COLO829 (cell line): ENCODE results near the gene RAET1G.
A peak's percentile ranks its signal among the peaks of the same experiment; 100 is the strongest.
"Not testable (repeated sequence)": the region's sequence is repeated elsewhere in the genome, so short reads cannot be mapped to it uniquely, and the experiment has no call there.

Experiments
- DNase-seq: peaks from one replicate; pipeline ENCODE4 v3.0.0; 2012; ENCODE audit warnings: low spot score

The RAET1G gene

DNA sequence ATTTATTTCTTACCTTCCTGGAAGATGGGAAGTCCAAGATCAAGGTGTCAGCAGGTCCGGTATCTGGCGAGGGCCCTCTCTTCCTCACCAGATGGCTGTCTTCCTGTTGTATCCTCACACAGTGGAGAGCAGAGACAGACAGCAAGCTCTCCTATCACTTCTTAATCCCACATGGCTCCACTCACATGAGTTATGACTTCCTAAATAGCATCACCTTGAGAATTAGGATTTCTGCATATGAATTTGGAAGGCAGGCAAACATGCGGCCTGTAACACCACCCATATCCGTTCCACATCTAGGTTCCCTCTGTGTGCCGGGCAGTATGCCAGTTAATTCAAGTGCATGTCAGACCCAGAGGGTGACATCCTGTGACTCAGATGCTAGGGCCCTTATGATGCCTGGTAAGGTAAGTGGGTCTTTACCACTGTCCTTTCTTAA is 27.1 kb downstream of the RAET1G start:
- peak; percentile 30 for DNase-seq

DNA sequence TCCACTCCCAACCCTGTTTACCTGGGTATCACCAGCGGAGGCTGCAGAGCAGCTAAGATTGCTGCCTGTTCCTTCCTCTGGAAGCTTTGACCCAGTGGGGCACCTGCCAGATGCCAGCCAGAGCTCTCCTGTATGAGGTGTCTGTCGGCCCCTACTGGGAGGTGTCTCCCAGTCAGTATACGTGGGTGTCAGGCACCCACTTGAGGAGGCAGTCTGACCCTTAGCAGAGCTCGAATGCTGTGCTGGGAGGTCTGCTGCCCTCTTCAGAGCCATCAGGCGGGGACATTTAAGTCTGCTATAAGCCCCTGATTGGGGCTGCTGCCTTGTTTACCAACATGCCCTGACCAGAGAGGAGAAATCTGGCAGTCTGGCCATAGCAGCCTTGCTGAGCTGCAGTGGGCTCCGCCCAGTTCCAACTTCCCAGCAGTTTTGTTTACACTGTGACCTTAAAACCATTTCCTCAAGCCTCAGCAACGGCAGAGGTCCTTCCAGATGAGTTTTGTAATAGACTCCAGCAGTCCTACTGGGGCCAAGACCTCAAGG is 27.8 kb downstream of the RAET1G start:
- no peak for DNase-seq

DNA sequence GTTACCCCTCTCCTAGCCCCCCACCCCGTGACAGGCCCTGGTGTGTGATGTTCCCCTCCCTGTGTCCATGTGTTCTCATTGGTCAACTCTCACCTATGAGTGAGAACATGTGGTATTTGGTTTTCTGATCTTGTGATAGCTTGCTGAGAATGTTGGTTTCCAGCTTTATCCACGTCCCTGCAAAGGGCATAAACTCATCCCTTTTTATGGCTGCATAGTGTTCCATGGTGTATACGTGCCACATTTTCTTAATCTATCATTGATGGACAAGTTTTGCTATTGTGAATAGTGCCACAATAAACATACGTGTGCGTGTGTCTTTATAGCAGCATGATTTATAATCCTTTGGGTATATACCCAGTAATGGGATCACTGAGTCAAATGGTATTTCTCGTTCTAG is 31.1 kb downstream of the RAET1G start:
- DNase-seq: not testable (repeated sequence)

DNA sequence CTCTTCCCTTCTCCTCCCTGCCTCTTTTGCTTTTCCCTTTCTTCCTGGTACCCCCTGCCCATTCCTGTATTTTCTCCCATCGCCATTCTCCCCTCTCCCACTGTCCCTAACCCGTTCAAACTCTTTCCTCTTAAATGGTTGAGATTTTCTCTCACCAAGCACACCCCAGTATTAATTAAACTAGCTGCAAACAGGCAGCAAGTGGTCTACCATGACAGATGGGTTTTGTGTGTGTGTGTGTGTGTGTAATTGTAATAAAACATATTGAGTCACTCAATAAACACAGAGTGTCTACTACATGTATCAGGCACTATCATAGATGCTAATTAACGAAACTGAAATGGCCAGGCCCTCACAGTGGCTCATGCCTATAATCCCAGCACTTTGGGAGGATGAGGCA is 31.7 kb downstream of the RAET1G start:
- no peak for DNase-seq

DNA sequence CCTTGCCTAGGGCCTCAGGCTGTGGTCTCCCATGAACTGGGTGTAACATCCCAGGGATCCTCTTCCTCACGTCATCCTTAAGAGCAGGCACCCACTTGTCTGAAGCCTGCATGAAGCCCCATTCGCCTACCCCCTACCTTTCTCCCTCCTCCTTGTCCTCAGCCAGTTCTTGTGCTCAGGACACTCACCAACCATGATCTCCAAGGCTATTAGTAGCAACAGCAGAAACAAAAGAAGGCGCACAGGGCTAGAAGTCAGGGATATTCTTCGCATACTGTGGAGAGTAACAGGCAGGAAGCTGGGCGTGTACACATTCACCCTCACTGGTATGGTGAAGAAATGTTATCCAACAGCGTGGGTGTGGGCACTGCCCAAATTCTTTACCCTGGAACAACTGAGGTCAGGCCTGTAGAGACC is 32.3 kb downstream of the RAET1G start:
- DNase-seq: no peak

DNA sequence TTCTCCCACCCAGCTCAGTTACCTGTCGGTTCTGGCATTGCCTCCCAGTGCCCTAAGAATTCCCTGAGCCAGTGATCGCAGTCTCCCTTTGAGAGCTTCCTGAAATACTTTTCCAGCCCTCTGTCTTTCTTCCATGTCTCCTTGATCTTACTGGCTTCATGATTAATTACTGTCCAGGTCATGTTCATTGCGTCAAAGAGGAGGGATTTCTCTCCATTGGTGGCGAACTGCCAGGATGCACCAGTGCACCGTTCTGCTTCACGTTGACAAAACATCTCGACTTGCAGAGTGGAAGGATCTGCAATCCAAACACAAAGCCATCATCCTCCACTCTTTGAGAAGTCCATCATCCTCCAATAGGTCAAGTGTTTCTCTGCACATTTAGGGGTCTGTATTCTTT is 33.6 kb downstream of the RAET1G start:
- no peak for DNase-seq

DNA sequence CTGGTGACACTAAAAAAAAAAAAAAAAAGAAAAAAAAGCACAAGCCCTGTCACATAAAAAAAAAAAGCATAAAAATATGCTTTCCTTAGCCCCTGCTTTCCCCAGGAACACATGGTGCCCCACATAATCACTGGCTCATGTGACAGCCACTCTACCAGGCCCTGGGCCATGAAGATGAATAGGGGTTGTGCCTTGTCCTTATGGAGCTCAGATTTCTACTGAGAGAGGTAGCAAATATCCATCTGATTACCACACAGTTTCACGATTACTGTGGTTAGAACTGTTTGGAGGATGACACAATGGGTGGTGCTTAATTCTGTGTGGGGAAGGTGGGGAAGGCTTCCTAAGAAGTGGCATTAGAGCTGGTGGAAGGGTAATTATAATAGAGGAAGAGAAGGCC is 34.3 kb downstream of the RAET1G start:
- no peak for DNase-seq

DNA sequence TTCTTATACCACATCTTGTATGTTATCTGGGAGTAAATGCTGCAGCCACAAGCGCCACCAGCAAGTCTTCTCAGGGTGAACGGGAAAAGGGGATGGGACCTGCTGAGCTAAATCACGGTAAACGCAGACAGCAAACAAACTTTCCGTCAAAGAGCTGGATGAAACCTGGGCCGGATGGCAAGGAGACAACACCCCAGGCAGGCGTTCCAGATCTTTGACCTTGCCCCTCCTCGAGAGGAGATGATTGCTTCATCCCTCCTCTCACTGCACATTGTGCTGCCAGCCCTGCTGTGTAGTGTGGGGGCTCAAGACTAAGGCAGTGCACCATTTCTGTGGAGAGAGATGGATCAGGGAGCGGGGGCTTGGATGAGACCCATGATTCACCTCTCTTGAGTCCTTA is 34.8 kb downstream of the RAET1G start:
- DNase-seq: no peak

DNA sequence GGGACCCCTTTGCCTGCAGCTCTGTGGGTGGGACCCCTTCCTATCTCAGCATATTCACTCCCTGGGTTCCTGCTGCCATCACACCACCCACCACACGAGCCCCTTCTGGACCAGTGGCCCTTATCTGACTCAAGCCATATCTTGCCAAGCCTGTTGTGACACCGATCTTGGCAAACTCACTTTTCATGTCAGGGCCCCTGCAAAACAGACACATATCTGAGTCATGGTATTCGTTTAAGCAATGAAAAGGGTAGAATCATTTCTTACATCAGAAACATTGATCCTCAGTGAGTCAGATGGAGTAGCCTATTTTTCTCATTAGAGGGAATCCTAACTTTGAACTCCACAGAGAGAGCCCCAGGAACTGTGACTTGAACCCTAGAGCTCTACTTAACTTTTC is 35.6 kb downstream of the RAET1G start:
- DNase-seq: no peak

DNA sequence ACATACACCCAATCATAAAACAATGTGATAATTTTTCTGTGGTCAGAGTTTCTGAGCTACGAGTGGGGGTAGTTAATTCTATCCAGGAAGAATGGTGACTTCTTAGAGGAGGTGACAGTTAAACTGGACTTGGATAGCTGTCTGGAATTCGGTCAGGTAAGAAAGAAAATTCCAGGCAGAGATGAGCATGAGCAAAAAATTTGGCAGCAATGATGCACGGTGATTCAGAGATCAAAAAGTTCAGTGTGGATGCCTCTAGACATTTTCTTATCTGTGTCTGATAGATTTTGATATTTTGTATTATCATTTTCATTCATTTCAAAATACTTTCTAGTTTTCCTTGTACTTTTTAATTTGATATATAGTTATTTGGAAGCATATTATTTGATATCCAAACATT is 37.0 kb downstream of the RAET1G start:
- no peak for DNase-seq

DNA sequence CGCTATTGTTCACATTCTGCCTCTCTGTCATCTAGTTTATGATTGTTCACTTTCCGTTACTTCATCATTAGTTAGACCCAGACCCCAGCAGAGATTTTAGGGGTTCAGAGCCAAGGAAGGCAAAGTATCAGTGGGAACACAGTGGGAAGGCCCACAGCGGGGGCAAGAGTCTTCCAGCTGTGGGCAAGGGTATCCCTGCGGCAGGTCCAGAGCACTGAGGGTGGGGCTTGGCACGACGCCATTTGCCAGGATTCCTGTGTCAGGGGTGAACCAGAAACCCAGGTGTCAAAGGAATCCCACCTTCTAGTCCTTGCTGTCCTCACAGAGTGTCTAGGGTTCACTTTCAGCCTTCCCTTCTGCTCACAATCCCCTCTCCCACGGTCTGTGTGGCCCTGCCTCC is 38.3 kb downstream of the RAET1G start:
- no peak for DNase-seq

DNA sequence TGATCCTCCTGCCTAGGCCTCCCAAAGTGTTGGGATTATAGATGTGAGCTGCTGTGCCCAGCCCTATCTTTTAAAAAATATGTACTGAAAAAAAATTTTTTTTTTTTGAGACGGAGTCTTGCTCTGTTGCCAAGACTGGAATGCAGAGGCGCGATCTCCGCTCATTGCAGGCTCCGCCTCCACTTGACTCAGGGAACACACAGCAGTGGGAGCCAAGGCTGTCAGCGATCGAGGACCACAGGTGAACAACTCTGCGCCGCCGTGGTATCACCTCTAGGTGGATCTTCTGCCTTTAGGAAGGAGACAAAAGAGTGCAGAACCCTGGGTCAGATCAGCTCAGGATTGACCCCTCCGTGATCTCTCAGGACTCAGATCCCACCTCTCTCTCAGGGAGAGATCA is 38.7 kb downstream of the RAET1G start:
- DNase-seq: no peak

DNA sequence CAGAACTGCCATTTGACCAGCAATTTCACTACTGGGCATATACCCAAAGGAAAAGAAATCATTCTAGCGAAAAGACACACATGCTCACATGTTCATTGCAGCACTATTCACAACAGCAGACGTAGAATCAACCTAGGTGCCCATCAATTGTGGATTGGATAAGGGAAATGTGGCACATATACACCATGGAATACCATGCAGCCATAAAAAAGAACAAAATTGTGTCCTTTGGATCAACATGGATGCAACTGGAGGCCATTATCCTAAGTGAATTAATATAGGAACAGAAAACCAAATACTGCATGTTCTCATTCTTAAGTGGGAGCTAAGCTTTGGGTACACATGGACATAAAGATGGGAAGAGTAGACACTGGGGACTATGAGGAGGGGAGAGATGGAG is 41.1 kb downstream of the RAET1G start:
- DNase-seq: no peak

DNA sequence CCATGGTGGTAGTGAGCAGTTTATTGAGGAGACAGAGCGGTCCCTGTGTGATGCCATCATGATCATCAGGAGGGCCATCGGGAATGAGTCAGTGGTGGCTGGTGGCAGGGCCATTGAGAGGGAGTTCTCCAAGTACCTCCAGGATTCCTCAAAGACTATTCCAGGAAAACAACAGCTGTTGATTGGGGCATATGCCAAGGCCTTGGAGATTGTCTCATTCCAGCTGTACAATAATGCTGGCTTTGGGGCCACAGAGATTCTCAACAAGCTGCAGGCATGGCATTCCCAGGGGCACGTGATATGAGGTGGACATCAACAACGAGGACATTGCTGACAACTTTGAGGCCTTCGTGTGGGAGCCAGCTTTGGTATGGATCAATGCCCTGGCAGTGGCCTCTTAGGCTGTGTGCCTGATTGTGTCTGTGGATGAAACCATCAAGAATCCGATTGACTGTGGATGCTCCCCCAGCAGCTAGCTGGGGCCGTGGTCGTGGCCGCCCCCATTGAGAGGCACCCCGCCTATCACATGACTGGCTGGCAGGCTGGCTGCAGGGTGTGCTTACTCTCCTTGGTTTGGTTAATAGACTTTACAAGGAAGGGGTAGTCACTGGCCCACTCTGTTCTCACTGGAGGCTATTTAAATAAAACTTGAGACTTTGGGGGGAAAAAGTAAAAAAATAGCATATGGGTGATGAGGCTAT is 41.7 kb downstream of the RAET1G start:
- DNase-seq: no peak

DNA sequence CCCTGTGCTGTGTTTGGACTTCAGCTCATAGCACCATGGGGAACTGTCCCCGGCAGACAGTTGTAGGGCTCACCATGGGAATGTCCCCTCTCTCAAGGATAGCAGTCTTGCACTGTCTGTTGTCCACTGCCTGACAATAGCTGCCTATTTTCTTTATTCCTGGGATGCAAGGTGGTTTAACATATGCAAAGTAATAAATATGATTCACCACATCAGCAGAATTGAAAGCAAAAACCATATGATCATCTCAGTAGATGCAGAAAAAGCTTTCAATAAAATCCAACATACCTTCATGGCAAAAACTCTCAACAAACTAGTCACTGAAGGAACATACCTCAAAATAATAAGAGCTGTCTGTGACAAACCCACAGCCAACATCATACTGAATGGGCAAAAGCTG is 45.3 kb downstream of the RAET1G start:
- DNase-seq: no peak

DNA sequence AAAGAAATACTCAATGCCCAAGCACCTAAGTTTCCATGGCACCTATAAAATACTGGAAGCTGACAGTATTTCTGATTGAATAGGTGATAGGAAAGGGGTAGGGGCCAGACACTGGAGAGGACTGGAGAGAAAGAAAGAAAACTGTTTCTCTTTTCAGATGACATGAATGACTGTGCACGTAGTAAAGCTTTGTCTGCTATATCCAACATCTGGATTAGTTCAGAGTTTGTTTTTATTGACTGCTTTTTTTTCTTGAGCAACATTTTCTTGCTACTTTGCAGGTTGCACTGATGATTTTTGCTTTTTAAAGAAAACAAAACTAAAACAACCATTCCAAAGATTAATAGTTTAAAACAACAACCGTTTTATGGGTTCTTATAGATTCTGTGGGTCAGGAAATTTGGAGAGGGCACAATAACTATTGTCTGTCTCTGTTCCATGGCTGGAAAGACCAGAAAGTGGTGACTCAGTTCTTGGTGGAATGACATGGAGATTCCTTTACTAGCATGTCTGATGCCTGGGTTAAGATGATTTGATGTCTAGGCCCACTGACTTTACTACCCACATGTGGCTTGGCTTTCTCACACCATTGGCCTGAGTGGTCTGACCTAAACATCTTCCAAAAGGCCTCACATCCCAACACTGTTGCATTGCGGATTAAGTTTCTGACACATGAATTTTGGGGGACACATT is 46.5 kb downstream of the RAET1G start:
- no peak for DNase-seq

DNA sequence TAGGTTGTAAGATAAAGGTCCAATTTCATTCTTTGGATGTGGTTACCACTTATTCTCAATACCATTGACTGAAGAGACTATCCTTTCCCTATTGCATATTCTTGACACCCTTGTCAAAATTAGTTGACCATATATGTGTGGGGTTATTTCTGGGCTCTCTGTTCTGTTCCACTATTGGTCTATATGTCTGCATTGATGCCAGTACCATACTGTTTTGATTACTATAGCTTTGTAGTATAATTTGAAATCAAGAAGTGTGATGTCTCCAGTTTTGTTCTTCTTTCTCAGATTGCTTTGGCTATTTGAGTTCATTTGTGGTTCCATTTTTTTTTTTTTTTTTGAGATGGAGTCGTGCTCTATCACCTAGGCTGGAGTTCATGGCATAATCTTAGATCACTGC is 50.7 kb downstream of the RAET1G start:
- DNase-seq: no peak

DNA sequence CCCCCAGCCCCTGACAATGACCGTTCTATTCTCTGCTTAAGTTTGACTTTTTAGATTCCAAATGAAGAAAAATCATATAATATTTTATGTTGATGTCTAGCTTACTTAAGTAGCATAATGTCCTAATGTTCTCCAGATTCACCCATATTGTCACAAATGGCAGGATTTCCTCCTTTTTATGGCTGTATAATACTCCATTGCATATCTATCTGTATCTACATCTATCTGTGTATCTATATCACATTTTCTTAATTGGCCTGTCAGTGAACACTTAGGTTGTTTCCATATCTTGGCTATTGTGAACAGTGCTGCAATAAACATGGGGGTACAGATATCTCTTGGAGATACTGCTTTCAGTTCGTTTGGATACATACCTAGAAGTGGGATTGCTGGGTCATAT is 51.7 kb downstream of the RAET1G start:
- no peak for DNase-seq

DNA sequence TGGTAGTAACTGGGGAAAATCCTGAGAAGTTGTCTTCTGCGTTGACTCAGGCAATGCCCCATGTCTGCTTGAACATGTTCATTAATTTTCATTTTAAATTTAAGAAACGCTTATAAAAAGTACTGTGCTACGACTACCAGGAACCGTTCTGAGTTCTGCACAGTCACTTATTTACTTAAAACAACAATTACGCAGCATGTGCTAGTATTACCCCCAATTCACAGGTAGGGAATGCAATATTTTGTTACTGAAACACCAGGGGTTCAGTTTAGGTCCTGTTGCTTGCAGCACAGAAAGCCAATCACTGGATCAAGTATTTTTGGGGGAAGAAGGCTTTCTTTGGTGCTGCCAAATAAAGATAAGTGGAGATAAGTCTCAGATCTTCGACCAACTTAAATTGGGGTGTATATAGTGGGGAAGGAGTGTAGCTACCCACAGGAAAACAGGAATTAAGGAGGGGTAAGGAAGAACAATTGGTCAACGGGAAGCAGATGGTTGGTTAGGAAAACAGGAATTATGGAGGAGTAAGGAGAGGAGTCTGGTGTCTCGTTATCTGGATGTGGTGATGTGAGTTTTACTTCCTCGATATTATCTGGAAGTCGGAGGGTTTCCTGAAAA is 53.5 kb downstream of the RAET1G start:
- DNase-seq: no peak

DNA sequence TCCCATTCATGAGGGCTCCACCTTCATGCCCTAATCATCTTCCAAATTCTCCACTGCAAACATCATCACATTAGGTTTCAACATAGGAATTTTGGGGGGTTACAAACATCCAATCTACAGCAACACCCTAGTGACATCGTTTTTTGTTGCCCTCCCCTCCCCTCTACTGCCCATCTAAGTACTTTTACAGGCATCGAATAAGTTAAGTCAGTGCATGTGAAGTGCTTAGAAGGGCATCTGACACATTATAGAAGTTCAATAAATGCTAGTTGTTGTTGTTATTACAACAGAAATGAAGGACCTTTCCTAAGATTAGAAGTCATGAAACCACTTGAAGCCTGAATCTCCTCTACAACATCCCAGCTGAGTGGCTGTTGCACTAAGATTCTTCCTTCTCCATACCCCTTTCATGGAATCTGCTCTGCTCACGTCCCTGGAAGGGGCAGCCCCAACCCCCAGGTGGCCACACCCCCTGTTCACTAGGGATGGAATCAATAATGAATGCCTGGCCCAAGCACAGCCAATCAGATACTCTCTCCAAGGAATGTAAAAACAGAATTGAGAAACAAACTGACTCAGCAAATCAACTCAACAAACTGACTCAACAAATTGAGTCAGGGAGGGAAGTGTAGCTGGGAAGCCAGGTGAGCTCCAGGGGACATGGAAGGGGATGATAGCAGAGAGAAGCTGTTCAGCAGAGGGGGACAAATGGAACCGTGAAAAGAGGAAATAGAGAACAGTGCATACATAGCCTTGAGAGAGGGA is 54.9 kb downstream of the RAET1G start:
- DNase-seq: no peak
